ENCODE data around the gene KIF26B.
"Not testable (repeated sequence)": the region's sequence is repeated elsewhere in the genome, so short reads cannot be mapped to it uniquely, and the experiment has no call there.

Gene KIF26B

DNA sequence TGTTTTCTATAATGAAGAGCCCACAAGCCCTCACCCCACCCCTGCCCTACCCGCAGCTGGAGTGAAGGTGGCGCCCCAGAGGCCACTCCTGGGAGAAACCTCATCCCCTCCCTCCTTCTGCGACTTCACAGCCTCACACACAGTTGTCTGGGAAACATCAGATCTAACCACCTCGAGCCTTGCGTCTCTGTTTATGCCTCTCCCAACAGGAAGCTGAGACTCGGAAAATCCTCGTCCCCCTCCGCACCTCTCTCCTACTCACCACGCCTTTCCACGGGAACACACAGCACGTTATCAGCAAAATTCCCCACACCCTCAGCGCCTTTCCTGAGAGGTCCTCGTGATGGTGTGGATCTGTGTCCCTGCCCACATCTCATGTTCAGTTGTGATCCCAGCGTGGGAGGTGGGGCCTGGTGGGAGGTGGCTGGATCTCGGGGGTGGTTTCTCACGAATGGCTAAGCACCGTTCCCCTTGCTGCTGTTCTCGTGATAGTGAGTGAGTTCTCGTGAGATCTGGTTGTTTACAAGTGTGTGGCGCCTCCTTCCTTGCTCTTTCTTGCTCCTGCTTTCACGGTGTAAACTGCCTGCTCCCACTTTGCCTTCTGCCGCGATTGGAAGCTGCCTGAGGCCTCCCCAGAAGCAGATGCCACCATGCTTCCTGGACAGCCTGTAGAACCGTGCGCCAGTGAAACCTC lies 190.6 kb downstream of the KIF26B start:
- Histone ChIP-seq H3K27me3 (ENCODE audit: insufficient read depth, low read length) (no peaks in the 10 kb centered on the region), H3K4me1 (ENCODE audit: insufficient read depth, low read length) (no peaks in the 10 kb centered on the region), H3K4me3 (ENCODE audit: low read length) (no peak overlapping the region), H3K27ac (ENCODE audit: low read depth, low read length) (no peak overlapping the region), H3K9me3 (ENCODE audit: insufficient read depth, low read depth, low read length) (no peaks in the 10 kb centered on the region), H3K9ac (ENCODE audit: low read depth, low read length) (no peak overlapping the region), H3K36me3 (ENCODE audit: insufficient read depth, low read length) (no peaks in the 10 kb centered on the region)
- WGBS, result 79% methylated on average over 25 of the region's 25 CpGs

DNA sequence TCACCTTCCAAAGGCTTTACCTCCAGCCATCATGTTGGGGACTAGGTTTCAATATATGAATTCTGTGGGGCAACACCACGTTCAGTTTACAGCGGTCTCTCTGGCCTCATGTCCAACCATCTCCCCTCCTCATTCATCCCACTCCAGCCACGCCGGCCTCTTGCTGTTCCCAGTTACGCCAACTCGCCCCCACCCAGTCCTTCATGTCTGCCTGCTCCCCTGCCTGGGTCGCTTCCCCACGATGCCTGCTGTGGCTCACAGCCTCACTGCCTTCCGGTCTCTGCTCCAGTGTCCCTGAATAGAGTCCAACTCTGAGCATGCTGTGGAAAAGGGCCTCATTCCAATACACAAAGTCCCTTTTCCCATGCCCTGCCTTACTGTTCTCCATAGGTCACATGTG lies 193.8 kb downstream of the KIF26B start:
- 94% methylated on average over 9 of the region's 9 CpGs for WGBS
- H3K27me3 ChIP-seq (ENCODE audit: insufficient read depth, low read length), result no peaks in the 10 kb centered on the region

DNA sequence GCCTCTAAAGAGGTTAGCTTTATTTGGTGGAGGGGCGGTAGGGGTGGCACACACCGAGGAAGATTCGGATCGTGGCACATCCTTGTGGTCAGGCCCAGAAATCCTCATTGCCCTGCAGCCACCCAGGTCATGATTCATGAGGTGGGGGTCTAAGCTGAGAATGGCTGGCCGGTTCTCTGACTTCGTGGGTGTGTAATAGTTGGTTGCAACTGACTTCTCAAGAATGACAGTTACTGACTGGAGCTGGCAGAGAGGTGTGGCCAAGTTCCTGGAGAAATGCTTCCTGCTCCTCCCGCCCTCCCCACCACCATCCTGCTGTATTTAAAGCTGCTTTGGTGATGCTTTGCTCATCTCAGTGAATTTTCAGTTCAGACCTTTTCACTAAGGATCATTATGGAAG lies 198.6 kb downstream of the KIF26B start:
- 94% methylated on average over 7 of the region's 7 CpGs for WGBS

More for the DNA sequence above, 193.8 kb downstream of the KIF26B start:
- H3K4me1 ChIP-seq (ENCODE audit: insufficient read depth, low read length), result no peaks in the 10 kb centered on the region
- H3K36me3 ChIP-seq (ENCODE audit: insufficient read depth, low read length), result no peaks in the 10 kb centered on the region
- H3K4me3 ChIP-seq (ENCODE audit: low read length), result no peak overlapping the region
- no peak overlapping the region for H3K9ac ChIP-seq (ENCODE audit: low read depth, low read length)
- no peaks in the 10 kb centered on the region for H3K9me3 ChIP-seq (ENCODE audit: insufficient read depth, low read depth, low read length)
- no peak overlapping the region for H3K27ac ChIP-seq (ENCODE audit: low read depth, low read length)

DNA sequence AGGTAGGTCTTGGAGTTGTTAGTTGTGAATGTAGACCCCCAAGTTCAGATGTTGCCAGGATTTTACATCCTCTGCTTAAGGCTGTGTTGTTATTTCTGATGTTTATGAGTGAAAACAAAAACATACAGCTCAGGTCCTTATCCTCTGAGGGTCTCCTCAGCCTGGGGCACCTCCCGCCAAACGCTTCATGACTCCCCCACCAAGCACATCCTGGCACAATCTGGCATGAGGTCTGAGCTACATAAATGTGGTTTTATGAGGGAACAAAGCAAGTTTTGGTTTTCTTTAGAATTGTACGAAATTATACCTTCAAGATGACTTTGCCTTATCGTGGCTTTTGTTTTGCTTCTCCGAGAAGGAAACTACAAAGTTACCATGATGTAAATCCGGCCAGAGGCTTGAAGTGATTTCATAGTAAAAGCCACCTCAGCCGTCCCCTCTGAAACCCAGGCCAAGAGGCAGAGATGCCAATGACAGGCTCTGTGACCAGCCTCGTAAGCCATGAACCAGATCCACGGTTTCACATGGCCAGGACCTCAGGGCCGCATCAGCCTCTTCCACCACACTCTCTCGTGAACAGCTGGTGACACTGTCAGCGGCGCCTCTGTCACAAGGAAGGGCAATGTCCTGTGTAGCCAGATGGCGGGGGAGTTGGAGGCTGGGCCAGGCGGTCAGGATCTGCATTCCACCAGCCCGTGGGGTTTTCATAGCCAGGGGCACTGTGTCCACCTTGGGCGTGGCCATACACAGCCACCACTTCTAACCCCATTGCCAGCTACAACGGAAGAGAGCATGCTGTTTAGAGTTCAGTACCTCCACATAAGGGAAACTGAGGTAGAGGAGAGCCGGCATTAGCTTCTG lies 199.4 kb downstream of the KIF26B start:
- Histone ChIP-seq H3K9me3 (ENCODE audit: insufficient read depth, low read depth, low read length) (no peaks in the 10 kb centered on the region), H3K4me3 (ENCODE audit: low read length) (no peak overlapping the region), H3K4me1 (ENCODE audit: insufficient read depth, low read length) (no peaks in the 10 kb centered on the region), H3K9ac (ENCODE audit: low read depth, low read length) (no peak overlapping the region), H3K36me3 (ENCODE audit: insufficient read depth, low read length) (no peaks in the 10 kb centered on the region), H3K27me3 (ENCODE audit: insufficient read depth, low read length) (no peaks in the 10 kb centered on the region), H3K27ac (ENCODE audit: low read depth, low read length) (no peak overlapping the region)
- 94% methylated on average over 19 of the region's 19 CpGs for WGBS

More for the DNA sequence above, 198.6 kb downstream of the KIF26B start:
- H3K4me1 ChIP-seq (ENCODE audit: insufficient read depth, low read length), result no peaks in the 10 kb centered on the region
- no peak overlapping the region for H3K9ac ChIP-seq (ENCODE audit: low read depth, low read length)
- H3K27ac ChIP-seq (ENCODE audit: low read depth, low read length), result no peak overlapping the region
- no peaks in the 10 kb centered on the region for H3K9me3 ChIP-seq (ENCODE audit: insufficient read depth, low read depth, low read length)
- no peak overlapping the region for H3K4me3 ChIP-seq (ENCODE audit: low read length)
- no peaks in the 10 kb centered on the region for H3K36me3 ChIP-seq (ENCODE audit: insufficient read depth, low read length)
- no peaks in the 10 kb centered on the region for H3K27me3 ChIP-seq (ENCODE audit: insufficient read depth, low read length)

DNA sequence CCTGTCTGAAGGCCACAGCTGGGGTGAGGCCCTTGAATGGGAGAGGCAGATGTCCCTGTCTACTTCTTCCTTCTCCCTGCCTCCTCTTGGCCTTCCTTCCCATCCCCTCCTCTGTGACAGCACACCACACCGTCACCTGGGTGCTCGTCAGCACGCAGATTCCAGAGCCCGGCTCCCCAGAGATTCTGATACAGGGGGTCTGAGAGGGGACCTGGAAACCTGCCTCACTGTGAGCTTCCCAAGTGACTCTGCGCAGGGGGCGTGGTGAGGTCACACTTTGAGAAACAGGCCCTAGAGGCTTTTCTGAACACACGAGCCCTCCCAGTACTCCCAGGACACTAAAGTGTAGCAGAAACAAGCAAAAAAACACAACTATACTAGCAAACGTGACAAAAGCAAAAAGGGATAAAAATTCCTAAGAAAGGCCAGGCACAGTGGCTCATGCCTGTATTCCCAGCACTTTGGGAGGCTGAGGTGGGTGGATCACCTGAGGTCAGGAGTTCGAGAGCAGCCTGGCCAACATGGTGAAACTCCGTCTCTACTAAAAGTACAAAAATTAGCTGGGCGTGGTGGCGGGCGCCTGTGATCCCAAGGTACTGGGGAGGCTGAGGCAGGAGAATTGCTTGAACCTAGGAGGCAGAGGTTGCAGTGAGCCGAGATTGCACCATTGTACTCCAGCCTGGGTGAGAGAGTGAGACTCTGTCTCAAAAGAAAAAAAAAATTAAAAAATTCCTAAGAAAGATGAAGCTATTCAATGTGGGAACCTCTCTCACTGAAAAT lies 201.3 kb downstream of the KIF26B start:
- 95% methylated on average over 14 of the region's 14 CpGs for WGBS
- H3K9me3 ChIP-seq (ENCODE audit: insufficient read depth, low read depth, low read length); H3K9ac ChIP-seq (ENCODE audit: low read depth, low read length); H3K27ac ChIP-seq (ENCODE audit: low read depth, low read length); H3K4me1 ChIP-seq (ENCODE audit: insufficient read depth, low read length); H3K4me3 ChIP-seq (ENCODE audit: low read length); H3K27me3 ChIP-seq (ENCODE audit: insufficient read depth, low read length); H3K36me3 ChIP-seq (ENCODE audit: insufficient read depth, low read length): not testable (repeated sequence)

DNA sequence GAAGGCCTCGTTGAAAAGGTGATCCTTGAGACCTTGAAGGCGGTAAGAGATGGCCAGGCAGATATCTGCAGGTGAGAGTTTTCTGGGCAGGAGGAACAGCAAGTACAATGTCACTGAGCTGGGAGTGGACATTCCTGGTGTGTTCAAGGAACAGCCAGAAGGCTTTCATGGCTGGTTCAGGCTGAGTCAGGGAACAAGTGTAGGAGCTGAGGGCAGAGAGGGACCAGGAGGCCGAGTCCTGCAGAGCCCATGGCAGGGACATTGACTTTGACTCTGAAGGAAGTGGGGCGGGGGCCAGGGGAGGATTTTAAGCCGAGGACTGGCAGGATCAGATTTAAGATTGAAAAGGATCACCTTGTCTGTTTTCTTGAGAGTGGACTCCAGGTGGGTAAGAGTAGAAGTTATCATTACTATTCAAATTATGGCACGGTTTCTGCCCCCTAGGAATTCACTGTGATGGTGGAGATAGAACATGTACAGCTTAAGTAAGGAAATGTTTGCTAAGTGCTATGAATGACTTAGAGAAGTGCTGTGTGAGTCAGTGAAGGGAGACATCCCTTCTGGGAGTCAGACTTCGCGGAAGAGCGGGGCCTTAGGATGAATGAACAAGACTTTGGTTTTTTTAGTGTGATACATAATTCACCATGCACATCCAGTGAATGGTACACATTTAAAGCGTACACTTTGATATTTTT lies 202.3 kb downstream of the KIF26B start:
- H3K27me3 ChIP-seq (ENCODE audit: insufficient read depth, low read length), result no peaks in the 10 kb centered on the region
- H3K27ac ChIP-seq (ENCODE audit: low read depth, low read length), result no peak overlapping the region
- no peak overlapping the region for H3K4me3 ChIP-seq (ENCODE audit: low read length)
- no peaks in the 10 kb centered on the region for H3K4me1 ChIP-seq (ENCODE audit: insufficient read depth, low read length)
- no peak overlapping the region for H3K9ac ChIP-seq (ENCODE audit: low read depth, low read length)
- no peaks in the 10 kb centered on the region for H3K9me3 ChIP-seq (ENCODE audit: insufficient read depth, low read depth, low read length)
- 91% methylated on average over 10 of the region's 10 CpGs for WGBS
- H3K36me3 ChIP-seq (ENCODE audit: insufficient read depth, low read length), result no peaks in the 10 kb centered on the region

DNA sequence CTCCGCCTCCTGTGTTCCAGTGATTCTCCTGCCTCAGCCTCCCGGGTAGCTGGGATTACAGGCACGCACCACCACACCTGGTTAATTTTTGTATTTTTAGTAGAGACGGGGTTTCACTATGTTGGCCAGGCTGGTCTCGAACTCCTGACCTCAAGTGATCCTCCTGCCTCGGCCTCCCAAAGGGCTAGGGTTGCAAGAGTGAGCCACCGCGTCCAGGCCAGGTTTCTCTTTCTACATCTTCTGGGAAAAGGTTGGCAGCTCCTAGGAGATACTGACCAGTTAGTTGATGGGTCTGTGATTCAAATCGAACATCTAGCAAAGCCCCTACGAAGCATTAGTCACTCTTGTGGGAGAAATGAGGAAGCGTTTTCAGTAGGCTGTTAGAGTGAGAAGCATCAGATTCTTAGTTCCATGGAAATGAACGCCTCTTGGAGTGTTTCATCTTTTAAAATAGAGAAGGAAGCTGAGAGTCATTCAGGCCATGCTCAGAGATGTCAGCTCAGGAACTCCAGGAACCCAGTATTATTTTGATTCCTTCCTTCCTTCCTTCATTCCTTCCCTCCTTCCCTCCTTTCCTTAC lies 204.4 kb downstream of the KIF26B start:
- H3K9ac ChIP-seq (ENCODE audit: low read depth, low read length), result not testable (repeated sequence)
- 95% methylated on average over 12 of the region's 12 CpGs for WGBS

DNA sequence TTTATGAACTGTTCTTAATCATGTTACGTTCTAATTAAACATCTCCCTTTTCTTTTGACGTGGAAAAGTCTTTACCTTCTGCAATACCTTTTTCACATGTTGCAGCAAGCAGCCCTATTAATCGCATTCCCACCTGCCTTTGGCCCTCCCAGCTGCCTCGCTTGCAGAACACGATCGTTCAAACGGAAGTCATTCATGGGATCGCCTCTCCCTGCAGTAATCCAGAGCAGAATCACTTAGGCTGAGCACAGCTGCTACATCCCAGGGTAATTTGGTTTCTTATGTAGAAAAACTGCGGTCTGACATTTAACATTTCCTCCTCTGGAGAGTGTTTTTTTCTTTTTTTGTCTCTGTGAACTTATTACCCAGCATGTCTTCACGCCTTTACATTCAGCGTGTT lies 206.3 kb downstream of the KIF26B start:
- H3K9ac ChIP-seq (ENCODE audit: low read depth, low read length), result no peak overlapping the region
- WGBS, result 95% methylated on average over 11 of the region's 11 CpGs

More for the DNA sequence above, 204.4 kb downstream of the KIF26B start:
- not testable (repeated sequence) for H3K27ac ChIP-seq (ENCODE audit: low read depth, low read length); H3K9me3 ChIP-seq (ENCODE audit: insufficient read depth, low read depth, low read length); H3K36me3 ChIP-seq (ENCODE audit: insufficient read depth, low read length); H3K4me3 ChIP-seq (ENCODE audit: low read length); H3K27me3 ChIP-seq (ENCODE audit: insufficient read depth, low read length); H3K4me1 ChIP-seq (ENCODE audit: insufficient read depth, low read length)

DNA sequence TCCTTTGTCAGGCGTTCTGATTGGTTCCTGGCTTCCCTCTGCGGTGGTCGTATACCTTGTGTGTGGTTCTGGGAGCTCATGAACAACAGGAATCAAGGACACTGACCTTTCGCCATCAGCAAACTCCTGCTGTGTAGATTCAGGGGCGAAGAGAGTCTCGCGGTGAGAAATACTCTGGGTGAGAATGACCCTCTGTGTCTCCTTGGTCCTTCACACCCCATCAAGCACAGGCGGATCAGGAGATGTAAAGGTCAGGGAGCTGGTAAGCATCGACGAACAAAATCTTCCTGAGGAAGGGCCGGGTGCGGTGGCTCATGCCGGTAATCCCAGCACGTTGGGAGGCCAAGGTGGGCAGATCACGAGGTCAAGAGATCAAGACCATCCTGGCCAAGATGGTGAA lies 207.2 kb downstream of the KIF26B start:
- Histone ChIP-seq H3K4me1 (ENCODE audit: insufficient read depth, low read length) (no peaks in the 10 kb centered on the region), H3K4me3 (ENCODE audit: low read length) (no peak overlapping the region), H3K9ac (ENCODE audit: low read depth, low read length) (no peak overlapping the region), H3K36me3 (ENCODE audit: insufficient read depth, low read length) (no peaks in the 10 kb centered on the region), H3K27ac (ENCODE audit: low read depth, low read length) (no peak overlapping the region), H3K9me3 (ENCODE audit: insufficient read depth, low read depth, low read length) (no peaks in the 10 kb centered on the region), H3K27me3 (ENCODE audit: insufficient read depth, low read length) (no peaks in the 10 kb centered on the region)
- 95% methylated on average over 15 of the region's 15 CpGs for WGBS

More for the DNA sequence above, 206.3 kb downstream of the KIF26B start:
- H3K4me1 ChIP-seq (ENCODE audit: insufficient read depth, low read length), result no peaks in the 10 kb centered on the region
- no peaks in the 10 kb centered on the region for H3K27me3 ChIP-seq (ENCODE audit: insufficient read depth, low read length)
- H3K36me3 ChIP-seq (ENCODE audit: insufficient read depth, low read length), result no peaks in the 10 kb centered on the region
- H3K9me3 ChIP-seq (ENCODE audit: insufficient read depth, low read depth, low read length), result no peaks in the 10 kb centered on the region
- no peak overlapping the region for H3K4me3 ChIP-seq (ENCODE audit: low read length)
- H3K27ac ChIP-seq (ENCODE audit: low read depth, low read length), result no peak overlapping the region

DNA sequence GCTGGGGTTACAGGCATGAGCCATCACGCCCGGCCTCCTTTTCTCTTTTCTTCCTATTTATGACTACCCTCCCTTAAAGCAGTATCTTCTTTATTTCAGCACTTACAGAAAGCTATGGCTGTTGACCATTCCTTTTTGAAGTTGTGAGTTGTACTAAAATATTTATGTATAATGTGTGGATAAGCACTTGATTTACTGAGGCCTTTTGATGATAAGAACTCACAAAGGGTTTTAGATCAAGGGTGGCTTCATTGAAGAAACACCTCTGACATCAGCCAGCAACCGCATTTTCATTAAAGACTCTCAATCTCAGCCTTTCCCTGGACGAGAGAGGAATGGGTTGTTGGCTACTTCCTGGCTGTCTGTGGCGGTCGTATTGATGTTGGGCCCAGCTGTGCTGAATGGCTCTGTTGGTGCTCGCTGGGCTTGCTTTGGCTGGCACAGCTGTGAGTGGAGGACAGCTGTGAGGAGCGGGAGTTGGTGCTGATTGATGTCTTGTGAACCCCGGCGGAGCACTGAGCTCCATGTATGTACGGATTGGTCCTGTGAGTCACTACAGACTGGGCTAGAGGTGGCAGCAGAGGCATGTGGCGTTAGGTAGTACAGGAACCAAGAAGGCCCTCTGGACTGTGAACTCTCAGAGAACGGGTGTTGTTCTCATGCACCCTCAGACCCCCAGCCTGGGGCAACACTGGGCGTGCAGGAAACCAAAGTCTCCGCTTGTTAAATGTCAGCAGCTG lies 208.8 kb downstream of the KIF26B start:
- Histone ChIP-seq H3K4me1 (ENCODE audit: insufficient read depth, low read length) (no peaks in the 10 kb centered on the region), H3K4me3 (ENCODE audit: low read length) (no peak overlapping the region), H3K9ac (ENCODE audit: low read depth, low read length) (no peak overlapping the region), H3K27me3 (ENCODE audit: insufficient read depth, low read length) (no peaks in the 10 kb centered on the region), H3K9me3 (ENCODE audit: insufficient read depth, low read depth, low read length) (no peaks in the 10 kb centered on the region), H3K27ac (ENCODE audit: low read depth, low read length) (no peak overlapping the region), H3K36me3 (ENCODE audit: insufficient read depth, low read length) (no peaks in the 10 kb centered on the region)
- WGBS, result 91% methylated on average over 15 of the region's 15 CpGs

All from HUES64 (cell line).